IMR-90 (cell line): ENCODE results near the gene ING5. TPM values are rescaled to one million over a fixed set of nuclear protein-coding genes. Genes with fewer than 3 reads are reported as not detected.

Experiments
- ATAC-seq: fragments of 200-7000 bp; cut with Tn5 transposase; 2 replicates; pipeline ENCODE4 v1.9.1; 2020; ENCODE audit warnings: low read depth, mild to moderate bottlenecking, moderate library complexity
- BruUV-seq: library from RNA; stranded (reverse); fragments of 400-500 nt; replicated peaks from 2 replicates; lab custom pipeline; 2021; lab: Mats Ljungman, UMichigan
- CTCF ChIA-PET: fragments of 300-600 bp; formaldehyde crosslinking; extraction: SDS; loops from one replicate; lab custom pipeline; 2021; ENCODE audit warnings: antibody characterized with exemption; lab: Yijun Ruan, JAX
- POLR2A ChIA-PET: fragments of 300-600 bp; sonication (Branson Sonifier 250); formaldehyde crosslinking; loops from one replicate; lab custom pipeline; 2022; ENCODE audit warnings: antibody characterized with exemption; ENCODE audit not compliant: unreplicated experiment; lab: Charles Lee
- DNase-seq: peaks from one replicate; pipeline ENCODE4 v3.0.0; 2013
- H2AFZ ChIP-seq: replicated peaks from 2 replicates; pipeline ENCODE3; 2013; ENCODE audit warnings: low read length, mild to moderate bottlenecking; ENCODE audit not compliant: poor library complexity
- H2AK5ac ChIP-seq: 2 replicates; pipeline ENCODE4 v1.6.1; 2013; ENCODE audit warnings: low read depth, low read length, inconsistent platforms
- H2AK9ac ChIP-seq: replicated peaks from 2 replicates; pipeline ENCODE3; 2013; ENCODE audit warnings: mild to moderate bottlenecking, low read depth, low read length, moderate library complexity; ENCODE audit not compliant: poor library complexity
- H2BK120ac ChIP-seq: 2 replicates; pipeline ENCODE4 v1.6.1; 2013; ENCODE audit warnings: low read depth, low read length, inconsistent platforms
- H2BK15ac ChIP-seq: 3 replicates; pipeline ENCODE4 v1.6.1; 2013; ENCODE audit warnings: low read depth, low read length, inconsistent platforms
- H2BK20ac ChIP-seq: 2 replicates; pipeline ENCODE4 v1.6.1; 2013; ENCODE audit warnings: low read depth, mild to moderate bottlenecking, inconsistent platforms, low read length, moderate library complexity
- H2BK5ac ChIP-seq: 2 replicates; pipeline ENCODE4 v1.6.1; 2013; ENCODE audit warnings: mild to moderate bottlenecking, low read depth, low read length, inconsistent platforms; ENCODE audit not compliant: poor library complexity, severe bottlenecking
- H3K14ac ChIP-seq: replicated peaks from 2 replicates; pipeline ENCODE4 v1.6.1; 2013; ENCODE audit warnings: low read depth, low read length, inconsistent platforms
- H3K18ac ChIP-seq: 2 replicates; pipeline ENCODE4 v1.6.1; 2013; ENCODE audit warnings: low read depth, low read length, control low read depth
- H3K23ac ChIP-seq: 2 replicates; pipeline ENCODE4 v1.6.1; 2013; ENCODE audit warnings: low read depth, low read length, inconsistent platforms
- H3K27ac ChIP-seq: 2 replicates; pipeline ENCODE4 v1.5.1; 2013; ENCODE audit warnings: mild to moderate bottlenecking, control low read depth, low read length; ENCODE audit not compliant: insufficient read depth
- H3K27me3 ChIP-seq: 2 replicates; pipeline ENCODE4 v1.6.1; 2013; ENCODE audit warnings: low read length; ENCODE audit not compliant: control insufficient read depth, insufficient read depth
- H3K36me3 ChIP-seq: 2 replicates; pipeline ENCODE4 v1.6.1; 2013; ENCODE audit warnings: low read length, mixed read lengths; ENCODE audit not compliant: control insufficient read depth, insufficient read depth
- H3K4ac ChIP-seq: 2 replicates; pipeline ENCODE4 v1.6.1; 2013; ENCODE audit warnings: low read depth, low read length, inconsistent platforms
- H3K4me1 ChIP-seq: 2 replicates; pipeline ENCODE4 v1.6.1; 2013; ENCODE audit warnings: low read length, mixed read lengths; ENCODE audit not compliant: control insufficient read depth, insufficient read depth
- H3K4me2 ChIP-seq: 2 replicates; pipeline ENCODE4 v1.6.1; 2013; ENCODE audit warnings: low read depth, mild to moderate bottlenecking, control low read depth, low read length, moderate library complexity
- H3K4me3 ChIP-seq: 2 replicates; pipeline ENCODE4 v1.5.1; 2013; ENCODE audit warnings: low read depth, mild to moderate bottlenecking, control low read depth, low read length, moderate library complexity; ENCODE audit not compliant: insufficient read depth
- H3K56ac ChIP-seq: 2 replicates; pipeline ENCODE4 v1.6.1; 2013; ENCODE audit warnings: low read length, inconsistent platforms; ENCODE audit not compliant: insufficient read depth; ENCODE audit errors: extremely low read depth
- H3K79me1 ChIP-seq, 2 experiments: 2 replicates each; pipeline ENCODE4 v1.6.1; 2013; ENCODE audit warnings: low read length in 2 of 2, inconsistent platforms in 1 of 2, low read depth in 1 of 2
- H3K9ac ChIP-seq: 2 replicates; pipeline ENCODE4 v1.6.1; 2013; ENCODE audit warnings: low read depth, low read length, control low read depth
- H3K9me1 ChIP-seq: 2 replicates; pipeline ENCODE4 v1.6.1; 2013; ENCODE audit warnings: low read length, inconsistent platforms; ENCODE audit not compliant: insufficient read depth
- H3K9me3 ChIP-seq: 2 replicates; pipeline ENCODE4 v1.6.1; 2013; ENCODE audit warnings: low read length; ENCODE audit not compliant: control insufficient read depth, insufficient read depth
- H4K20me1 ChIP-seq: 2 replicates; pipeline ENCODE4 v1.6.1; 2013; ENCODE audit warnings: low read length, inconsistent platforms; ENCODE audit not compliant: insufficient read depth
- H4K5ac ChIP-seq: 2 replicates; pipeline ENCODE4 v1.6.1; 2013; ENCODE audit warnings: mild to moderate bottlenecking, low read depth, low read length, control low read depth
- H4K8ac ChIP-seq, 2 experiments: 2 replicates each; pipeline ENCODE4 v1.6.1; 2013; ENCODE audit warnings: low read depth in 2 of 2, low read length in 2 of 2, control low read depth in 1 of 2, inconsistent platforms in 1 of 2
- H4K91ac ChIP-seq: 2 replicates; pipeline ENCODE4 v1.6.1; 2013; ENCODE audit warnings: low read depth, low read length, inconsistent platforms; ENCODE audit not compliant: insufficient read depth
- BHLHE40 ChIP-seq: fragments of 150-350 bp; IDR thresholded peaks from 2 replicates; pipeline ENCODE4 v1.6.1; 2016; ENCODE audit warnings: mild to moderate bottlenecking, low read depth, low read length
- CEBPB ChIP-seq: IDR thresholded peaks from 2 replicates; pipeline ENCODE4 v1.6.1; 2012; ENCODE audit warnings: low read depth, low read length, improper control_type of control experiment
- CHD1 ChIP-seq: IDR thresholded peaks from 2 replicates; pipeline ENCODE4 v1.6.1; 2012; ENCODE audit warnings: low read depth, low read length, improper control_type of control experiment
- MAFK ChIP-seq: IDR thresholded peaks from 2 replicates; pipeline ENCODE4 v1.6.1; 2012; ENCODE audit warnings: low read depth, low read length, improper control_type of control experiment
- NFE2L2 ChIP-seq: fragments of 150-350 bp; IDR thresholded peaks from 2 replicates; pipeline ENCODE4 v1.6.1; 2016; ENCODE audit warnings: low read depth, mild to moderate bottlenecking, low read length
- POLR2A ChIP-seq: IDR thresholded peaks from 2 replicates; pipeline ENCODE4 v1.6.1; 2012; ENCODE audit warnings: mild to moderate bottlenecking, low read depth, low read length
- RAD21 ChIP-seq: IDR thresholded peaks from 2 replicates; pipeline ENCODE4 v1.6.1; 2012; ENCODE audit warnings: low read length, improper control_type of control experiment
- RCOR1 ChIP-seq: IDR thresholded peaks from 2 replicates; pipeline ENCODE4 v1.6.1; 2012; ENCODE audit warnings: mild to moderate bottlenecking, low read length, improper control_type of control experiment; ENCODE audit not compliant: insufficient replicate concordance
- RFX5 ChIP-seq: IDR thresholded peaks from 2 replicates; pipeline ENCODE4 v1.8.0; 2012; ENCODE audit warnings: low read depth, mild to moderate bottlenecking, low read length, moderate library complexity
- SMC3 ChIP-seq: fragments of 150-350 bp; IDR thresholded peaks from 2 replicates; pipeline ENCODE4 v1.6.1; 2016; ENCODE audit warnings: low read depth, mild to moderate bottlenecking, antibody characterized with exemption, low read length, moderate library complexity
- WGBS, 2 experiments: methylation state at CpG; one replicate each; pipeline versions ENCODE4 v1.1.5 to v1.1.7; 2013; ENCODE audit warnings: missing lambda C conversion rate in 2 of 2; ENCODE audit not compliant: insufficient read length in 1 of 2; ENCODE audit errors: extremely low coverage in 2 of 2; 5-methylcytosine and 5-hydroxymethylcytosine counted together
- dilution Hi-C: fragments of 300-500 bp; cut with HindIII; formaldehyde crosslinking; loops from one replicate; pipeline ENCODE4 v1.14.3; 2018; ENCODE audit warnings: low sequenced_read_pairs; ENCODE audit not compliant: unreplicated experiment
- in situ Hi-C: fragments of 300-500 bp; cut with MboI; formaldehyde crosslinking; loops from 3 replicates; pipeline ENCODE4 v1.14.3; 2019; ENCODE audit warnings: low sequenced_read_pairs, inconsistent platforms, mixed read lengths
- intact Hi-C: fragments of 100-400 bp; cut with micrococcal nuclease; formaldehyde crosslinking; loops from 2 replicates; pipeline ENCODE4 v1.10.0; 2022
- polyA plus RNA-seq, 3 experiments: library from polyadenylated mRNA; depleted of rRNA; stranded (reverse); fragments of >200 nt; gene quantifications; 2 replicates each; pipeline ENCODE4 v1.2.3, GENCODE V29; 2012; ENCODE audit warnings: low replicate concordance in 1 of 3
- total RNA-seq: library from RNA; depleted of rRNA; stranded (reverse); fragments of >200 nt; gene quantifications from 2 replicates; pipeline ENCODE4 v1.2.3, GENCODE V29; 2012
- TF ChIP-seq, protein P1 (sequence below): fragments of 150-350 bp; IDR thresholded peaks from 2 replicates; pipeline ENCODE4 v1.6.1; 2016; ENCODE audit warnings: low read depth, mild to moderate bottlenecking, low read length, moderate library complexity, borderline replicate concordance
- TF ChIP-seq, protein P2 (sequence below): conservative IDR thresholded peaks from 2 replicates; pipeline ENCODE4 v1.5.1; 2012; ENCODE audit warnings: mild to moderate bottlenecking, low read depth, low read length, improper control_type of control experiment
- TF ChIP-seq, protein P3 (sequence below): fragments of 150-350 bp; IDR thresholded peaks from 2 replicates; pipeline ENCODE4 v1.6.1; 2017; ENCODE audit warnings: mild to moderate bottlenecking, antibody characterized with exemption, low read length, low read depth

Gene ING5
- total and polyA plus RNA-seq, 2 of the 4 experiments (the other 2 are of a cell fraction): 36.1 to 38.9 TPM

DNA sequence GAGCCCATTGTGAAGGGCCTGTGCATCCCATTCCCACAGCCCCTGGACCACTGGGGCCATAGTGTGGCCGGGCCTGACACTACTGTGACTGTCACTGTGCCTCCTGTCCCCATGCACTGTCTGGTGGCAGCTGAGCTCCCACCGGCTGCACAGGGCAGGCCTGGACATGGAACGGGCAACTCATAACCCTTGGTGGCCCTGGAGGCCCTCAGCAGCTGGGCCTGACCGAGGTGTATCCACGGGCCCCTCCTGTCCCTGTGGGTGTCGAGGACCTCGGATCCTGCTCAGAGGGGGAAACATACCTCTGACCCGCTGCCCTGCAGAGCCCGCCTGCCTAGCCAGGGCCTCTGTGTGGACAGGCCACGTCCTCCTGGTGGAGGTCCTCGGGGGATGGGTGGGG is 67.0 kb downstream of the ING5 start:
- Histone ChIP-seq H3K9me3 (no peaks in the 10 kb centered on the region), H3K79me1 (no peaks in the 10 kb centered on the region), H3K4me3 (no peak overlapping the region), H4K8ac (no peak overlapping the region), H4K5ac (no peak overlapping the region), H2AK9ac (no peak overlapping the region), H2BK15ac (no peak overlapping the region), H2BK20ac (no peak overlapping the region), H3K14ac (no peak overlapping the region), H2AFZ (no peak overlapping the region), H2BK5ac (no peak overlapping the region), H3K27ac (no peak overlapping the region), H2BK120ac (no peak overlapping the region), H3K56ac (no peak overlapping the region), H3K18ac (no peak overlapping the region), H3K23ac (no peak overlapping the region), H4K91ac (no peak overlapping the region), H2AK5ac (no peak overlapping the region), H3K36me3 (peaks cover 6% of the 10 kb centered on the region), H3K4me1 (peaks cover 6% of the 10 kb centered on the region; the same call in 1 of the 2 replicates), H3K27me3 (no peaks in the 10 kb centered on the region), H3K4ac (no peak overlapping the region), H3K9ac (no peak overlapping the region), H4K20me1 (no peaks in the 10 kb centered on the region; the same call in 1 of the 2 replicates), H3K4me2 (no peak overlapping the region), H3K9me1 (no peaks in the 10 kb centered on the region)
- dilution Hi-C loops: no loop called here
- POLR2A ChIA-PET: no interaction called here
- BruUV-seq: no TSS peak
- intact Hi-C loops: no loop called here
- CTCF ChIA-PET: interaction anchor here (0.7 kb wide), 1 partner anchor 110 kb away, joined by 5 read pairs; no protein-coding TSS in a partner anchor
- DNase-seq (no peak), ATAC-seq (no peak)
- in situ Hi-C loops: no loop called here
- TF ChIP-seq, protein P1, sequence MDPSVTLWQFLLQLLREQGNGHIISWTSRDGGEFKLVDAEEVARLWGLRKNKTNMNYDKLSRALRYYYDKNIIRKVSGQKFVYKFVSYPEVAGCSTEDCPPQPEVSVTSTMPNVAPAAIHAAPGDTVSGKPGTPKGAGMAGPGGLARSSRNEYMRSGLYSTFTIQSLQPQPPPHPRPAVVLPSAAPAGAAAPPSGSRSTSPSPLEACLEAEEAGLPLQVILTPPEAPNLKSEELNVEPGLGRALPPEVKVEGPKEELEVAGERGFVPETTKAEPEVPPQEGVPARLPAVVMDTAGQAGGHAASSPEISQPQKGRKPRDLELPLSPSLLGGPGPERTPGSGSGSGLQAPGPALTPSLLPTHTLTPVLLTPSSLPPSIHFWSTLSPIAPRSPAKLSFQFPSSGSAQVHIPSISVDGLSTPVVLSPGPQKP: no peak
- TF ChIP-seq RFX5 (no peak), CHD1 (no peak), RCOR1 (no peak), POLR2A (no peak), SMC3 (no peak), CEBPB (no peak), MAFK (no peak), NFE2L2 (no peak), RAD21 (no peak), BHLHE40 (no peak)
- TF ChIP-seq, protein P2, sequence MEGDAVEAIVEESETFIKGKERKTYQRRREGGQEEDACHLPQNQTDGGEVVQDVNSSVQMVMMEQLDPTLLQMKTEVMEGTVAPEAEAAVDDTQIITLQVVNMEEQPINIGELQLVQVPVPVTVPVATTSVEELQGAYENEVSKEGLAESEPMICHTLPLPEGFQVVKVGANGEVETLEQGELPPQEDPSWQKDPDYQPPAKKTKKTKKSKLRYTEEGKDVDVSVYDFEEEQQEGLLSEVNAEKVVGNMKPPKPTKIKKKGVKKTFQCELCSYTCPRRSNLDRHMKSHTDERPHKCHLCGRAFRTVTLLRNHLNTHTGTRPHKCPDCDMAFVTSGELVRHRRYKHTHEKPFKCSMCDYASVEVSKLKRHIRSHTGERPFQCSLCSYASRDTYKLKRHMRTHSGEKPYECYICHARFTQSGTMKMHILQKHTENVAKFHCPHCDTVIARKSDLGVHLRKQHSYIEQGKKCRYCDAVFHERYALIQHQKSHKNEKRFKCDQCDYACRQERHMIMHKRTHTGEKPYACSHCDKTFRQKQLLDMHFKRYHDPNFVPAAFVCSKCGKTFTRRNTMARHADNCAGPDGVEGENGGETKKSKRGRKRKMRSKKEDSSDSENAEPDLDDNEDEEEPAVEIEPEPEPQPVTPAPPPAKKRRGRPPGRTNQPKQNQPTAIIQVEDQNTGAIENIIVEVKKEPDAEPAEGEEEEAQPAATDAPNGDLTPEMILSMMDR: no peak
- TF ChIP-seq, protein P3, sequence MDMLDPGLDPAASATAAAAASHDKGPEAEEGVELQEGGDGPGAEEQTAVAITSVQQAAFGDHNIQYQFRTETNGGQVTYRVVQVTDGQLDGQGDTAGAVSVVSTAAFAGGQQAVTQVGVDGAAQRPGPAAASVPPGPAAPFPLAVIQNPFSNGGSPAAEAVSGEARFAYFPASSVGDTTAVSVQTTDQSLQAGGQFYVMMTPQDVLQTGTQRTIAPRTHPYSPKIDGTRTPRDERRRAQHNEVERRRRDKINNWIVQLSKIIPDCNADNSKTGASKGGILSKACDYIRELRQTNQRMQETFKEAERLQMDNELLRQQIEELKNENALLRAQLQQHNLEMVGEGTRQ: no peak
- WGBS, 2 experiments: 83% methylated on average over 6 of the region's 11 CpGs; no CpG with 5 or more reads in 1 of the 2 experiments
